AG09309 (cell line): ENCODE results near the gene RAD51B.
"Not testable (repeated sequence)": the region's sequence is repeated elsewhere in the genome, so short reads cannot be mapped to it uniquely, and the experiment has no call there.

Experiments used
- DNase-seq: peaks from one replicate; pipeline ENCODE4 v3.0.0-alpha.2; 2010; ENCODE audit warnings: low read depth
- H3K4me3 ChIP-seq: 2 replicates; pipeline ENCODE4 v1.5.1; 2011; ENCODE audit warnings: mild to moderate bottlenecking, low read depth, low read length, moderate library complexity; ENCODE audit not compliant: control insufficient read depth
- CTCF ChIP-seq: IDR thresholded peaks from 2 replicates; pipeline ENCODE4 v1.5.1; 2011; ENCODE audit warnings: mild to moderate bottlenecking, low read depth, low read length, inconsistent platforms; ENCODE audit not compliant: insufficient read depth, control insufficient read depth; ENCODE audit errors: missing control alignments

Gene RAD51B

GRCh38 chr14:68282479-68283377, 463.1 kb downstream of the RAD51B start:
- H3K4me3 ChIP-seq, result no peak overlapping the region
- TF ChIP-seq CTCF, result no peak
- DNase-seq, result no peak

GRCh38 chr14:68283378-68284123, 464.0 kb downstream of the RAD51B start:
- H3K4me3 ChIP-seq, result no peak overlapping the region
- no peak for TF ChIP-seq CTCF
- DNase-seq, result no peak

- no peak for DNase-seq
- no peak overlapping the region for H3K4me3 ChIP-seq
- no peak for TF ChIP-seq CTCF
Measured at GRCh38 chr14:68284333-68284732, 464.8 kb downstream of the RAD51B start.

GRCh38 chr14:68284834-68285233, 465.3 kb downstream of the RAD51B start:
- no peak for TF ChIP-seq CTCF
- H3K4me3 ChIP-seq, result no peak overlapping the region
- DNase-seq, result no peak

GRCh38 chr14:68285421-68286179, 466.0 kb downstream of the RAD51B start:
- TF ChIP-seq CTCF, result no peak
- no peak overlapping the region for H3K4me3 ChIP-seq
- DNase-seq, result no peak

- TF ChIP-seq CTCF, result no peak
- H3K4me3 ChIP-seq, result no peak overlapping the region
- no peak for DNase-seq
Measured at GRCh38 chr14:68286667-68287066, 467.1 kb downstream of the RAD51B start.

- not testable (repeated sequence) for H3K4me3 ChIP-seq, DNase-seq
Measured at GRCh38 chr14:68289452-68289851, 469.9 kb downstream of the RAD51B start.
